CD4-positive, alpha-beta T cell (primary cell): ENCODE results near the gene SH3RF1. TPM values are rescaled to one million over a fixed set of nuclear protein-coding genes. Genes with fewer than 3 reads are reported as not detected.

ENCODE experiments used
- ATAC-seq: fragments of 200-7000 bp; cut with Tn5 transposase; one replicate; pipeline ENCODE4 v1.10.0; 2022; ENCODE audit warnings: mild to moderate bottlenecking; ENCODE audit not compliant: poor library complexity
- CTCF ChIA-PET: fragments of 350-600 bp; sonication (Branson Sonifier 250); formaldehyde crosslinking; loops from one replicate; lab custom pipeline; 2021; ENCODE audit warnings: antibody characterized with exemption, inconsistent platforms; lab: Charles Lee
- POLR2A ChIA-PET: fragments of 350-600 bp; sonication (Branson Sonifier 250); formaldehyde crosslinking; loops from one replicate; lab custom pipeline; 2021; ENCODE audit warnings: antibody characterized with exemption, inconsistent platforms; lab: Charles Lee
- DNase-seq, 14 experiments: peaks; one replicate each; pipeline ENCODE4 v3.0.0-alpha.2; 2013 to 2020; ENCODE audit warnings: mixed read lengths in 2 of 14
- H3K27ac ChIP-seq, 2 donors: one replicate each; pipeline versions ENCODE4 v1.5.1 to v1.7.0; 2013; ENCODE audit warnings: low read length in 2 of 2, low read depth in 1 of 2, mild to moderate bottlenecking in 1 of 2
- H3K27me3 ChIP-seq, 2 experiments: 1 replicate in 1 of 2; 2 replicates in 1 of 2; pipeline versions ENCODE4 v1.6.1 to v1.7.0; 2013; ENCODE audit warnings: low read length in 2 of 2, control low read depth in 1 of 2, mild to moderate bottlenecking in 1 of 2, moderate library complexity in 1 of 2; ENCODE audit not compliant: insufficient read depth in 2 of 2, control insufficient read depth in 1 of 2
- H3K36me3 ChIP-seq: one replicate; pipeline ENCODE4 v1.6.1; 2013; ENCODE audit warnings: low read length, control low read depth; ENCODE audit not compliant: insufficient read depth
- H3K4me1 ChIP-seq: one replicate; pipeline ENCODE4 v1.6.1; 2013; ENCODE audit warnings: low read length, control low read depth; ENCODE audit not compliant: insufficient read depth
- H3K4me3 ChIP-seq: one replicate; pipeline ENCODE4 v1.5.1; 2013; ENCODE audit warnings: mild to moderate bottlenecking, low read length, moderate library complexity
- H3K9me3 ChIP-seq, 2 experiments: 1 replicate in 1 of 2; 2 replicates in 1 of 2; pipeline versions ENCODE4 v1.6.1 to v1.7.0; 2013; ENCODE audit warnings: low read length in 2 of 2, mild to moderate bottlenecking in 2 of 2, control low read depth in 1 of 2, moderate library complexity in 1 of 2; ENCODE audit not compliant: control insufficient read depth in 1 of 2, insufficient read depth in 1 of 2
- H3K27ac Mint-ChIP-seq: one replicate; pipeline ENCODE4 v1.8.0; 2020; ENCODE audit warnings: mixed read lengths
- H3K27me3 Mint-ChIP-seq: one replicate; pipeline ENCODE4 v1.8.0; 2021; ENCODE audit warnings: mixed read lengths
- H3K36me3 Mint-ChIP-seq: one replicate; pipeline ENCODE4 v1.8.0; 2021; ENCODE audit warnings: low read depth, mixed read lengths
- H3K4me1 Mint-ChIP-seq: one replicate; pipeline ENCODE4 v1.8.0; 2021; ENCODE audit warnings: low read depth, mixed read lengths
- H3K4me3 Mint-ChIP-seq: one replicate; pipeline ENCODE4 v1.8.0; 2020; ENCODE audit warnings: mild to moderate bottlenecking, mixed read lengths
- H3K9me3 Mint-ChIP-seq: one replicate; pipeline ENCODE4 v1.8.0; 2020; ENCODE audit warnings: mixed read lengths
- intact Hi-C, 2 experiments: fragments of 100-400 bp; cut with DNase I in 1 of 2; cut with micrococcal nuclease in 1 of 2; formaldehyde crosslinking; loops; one replicate each; pipeline versions ENCODE4 v1.15.1 to v1.9.0; 2023 to 2025; cut with DNase I, micrococcal nuclease
- total RNA-seq, 174 experiments: library from RNA in 2 of 174; stranded (reverse) in 2 of 174; gene quantifications; one replicate each; pipeline ENCODE4 v1.2.3 and lab custom pipeline; 2021 to 2026
- TF ChIP-seq, protein P1 (sequence below): fragments of 200-600 bp; IDR thresholded peaks from one replicate; pipeline ENCODE4 v1.8.0; 2022; ENCODE audit warnings: antibody characterized with exemption, mild to moderate bottlenecking

The SH3RF1 gene
- total RNA-seq, 2 experiments from 2014 or later: 0.25 TPM; not detected in 1

DNA sequence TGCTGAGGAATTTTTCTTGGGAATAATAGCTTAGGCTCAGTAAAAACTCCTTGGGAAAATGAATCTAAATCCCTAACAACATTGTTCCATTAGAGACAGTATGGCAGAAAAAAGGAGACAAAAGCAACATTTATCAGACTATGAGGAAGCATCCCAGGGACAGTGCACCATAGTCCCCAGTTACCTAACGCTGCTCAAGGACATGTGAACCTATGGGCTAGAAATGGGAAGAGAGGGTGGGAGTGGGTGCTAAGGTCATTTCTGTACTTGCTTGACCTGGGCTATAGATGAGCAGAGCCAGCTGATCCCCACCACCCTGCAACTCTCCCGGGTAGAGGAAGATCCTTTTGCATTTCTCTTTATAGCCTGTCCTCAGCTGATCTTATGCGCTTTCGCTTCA is 162.5 kb downstream of the SH3RF1 start:
- Mint-ChIP-seq H3K27ac (no peak overlapping the region), H3K36me3 (no peaks in the 10 kb centered on the region), H3K27me3 (no peaks in the 10 kb centered on the region), H3K9me3 (no peaks in the 10 kb centered on the region), H3K4me1 (no peaks in the 10 kb centered on the region), H3K4me3 (no peak overlapping the region)
- Histone ChIP-seq H3K27me3 (no peaks in the 10 kb centered on the region), H3K36me3 (no peaks in the 10 kb centered on the region), H3K4me3 (no peak overlapping the region), H3K9me3 (no peaks in the 10 kb centered on the region), H3K27ac (no peak overlapping the region), H3K4me1 (no peaks in the 10 kb centered on the region)
- ChIA-PET CTCF (no interaction called here), POLR2A (no interaction called here)
- intact Hi-C loops: no loop called here
- ATAC-seq (no peak), DNase-seq (no peak)
- TF ChIP-seq, protein P1, sequence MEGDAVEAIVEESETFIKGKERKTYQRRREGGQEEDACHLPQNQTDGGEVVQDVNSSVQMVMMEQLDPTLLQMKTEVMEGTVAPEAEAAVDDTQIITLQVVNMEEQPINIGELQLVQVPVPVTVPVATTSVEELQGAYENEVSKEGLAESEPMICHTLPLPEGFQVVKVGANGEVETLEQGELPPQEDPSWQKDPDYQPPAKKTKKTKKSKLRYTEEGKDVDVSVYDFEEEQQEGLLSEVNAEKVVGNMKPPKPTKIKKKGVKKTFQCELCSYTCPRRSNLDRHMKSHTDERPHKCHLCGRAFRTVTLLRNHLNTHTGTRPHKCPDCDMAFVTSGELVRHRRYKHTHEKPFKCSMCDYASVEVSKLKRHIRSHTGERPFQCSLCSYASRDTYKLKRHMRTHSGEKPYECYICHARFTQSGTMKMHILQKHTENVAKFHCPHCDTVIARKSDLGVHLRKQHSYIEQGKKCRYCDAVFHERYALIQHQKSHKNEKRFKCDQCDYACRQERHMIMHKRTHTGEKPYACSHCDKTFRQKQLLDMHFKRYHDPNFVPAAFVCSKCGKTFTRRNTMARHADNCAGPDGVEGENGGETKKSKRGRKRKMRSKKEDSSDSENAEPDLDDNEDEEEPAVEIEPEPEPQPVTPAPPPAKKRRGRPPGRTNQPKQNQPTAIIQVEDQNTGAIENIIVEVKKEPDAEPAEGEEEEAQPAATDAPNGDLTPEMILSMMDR: no peak

DNA sequence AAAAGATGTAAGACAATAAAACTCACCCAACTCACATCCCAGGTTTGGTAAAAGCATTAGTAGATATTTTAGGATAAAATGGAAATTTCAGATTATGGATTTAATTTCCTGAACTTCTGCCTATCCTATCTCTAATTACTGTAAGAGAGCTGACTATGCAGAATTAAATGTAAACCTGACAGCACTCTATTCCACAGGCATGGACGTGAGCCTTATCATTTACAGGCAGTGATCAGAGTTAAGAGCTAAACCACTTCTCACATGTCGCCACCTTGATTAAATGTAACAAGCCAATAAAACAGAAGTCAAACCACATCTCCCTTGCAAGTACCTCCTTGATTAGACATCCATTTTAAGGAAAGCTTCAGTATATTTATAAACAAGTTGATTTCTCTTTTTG is 163.2 kb downstream of the SH3RF1 start:
- H3K36me3 ChIP-seq: no peaks in the 10 kb centered on the region
- Mint-ChIP-seq H3K4me3 (no peak overlapping the region), H3K36me3 (no peaks in the 10 kb centered on the region), H3K4me1 (no peaks in the 10 kb centered on the region), H3K27me3 (no peaks in the 10 kb centered on the region), H3K27ac (no peak overlapping the region), H3K9me3 (no peaks in the 10 kb centered on the region)
- DNase-seq (no peak), ATAC-seq (no peak)
- no peak overlapping the region for H3K27ac ChIP-seq
- H3K4me3 ChIP-seq: no peak overlapping the region
- TF ChIP-seq, protein P1: no peak
- H3K4me1 ChIP-seq: no peaks in the 10 kb centered on the region
- POLR2A ChIA-PET: no interaction called here
- no peaks in the 10 kb centered on the region for H3K27me3 ChIP-seq
- intact Hi-C loops: no loop called here
- CTCF ChIA-PET: no interaction called here
- no peaks in the 10 kb centered on the region for H3K9me3 ChIP-seq

DNA sequence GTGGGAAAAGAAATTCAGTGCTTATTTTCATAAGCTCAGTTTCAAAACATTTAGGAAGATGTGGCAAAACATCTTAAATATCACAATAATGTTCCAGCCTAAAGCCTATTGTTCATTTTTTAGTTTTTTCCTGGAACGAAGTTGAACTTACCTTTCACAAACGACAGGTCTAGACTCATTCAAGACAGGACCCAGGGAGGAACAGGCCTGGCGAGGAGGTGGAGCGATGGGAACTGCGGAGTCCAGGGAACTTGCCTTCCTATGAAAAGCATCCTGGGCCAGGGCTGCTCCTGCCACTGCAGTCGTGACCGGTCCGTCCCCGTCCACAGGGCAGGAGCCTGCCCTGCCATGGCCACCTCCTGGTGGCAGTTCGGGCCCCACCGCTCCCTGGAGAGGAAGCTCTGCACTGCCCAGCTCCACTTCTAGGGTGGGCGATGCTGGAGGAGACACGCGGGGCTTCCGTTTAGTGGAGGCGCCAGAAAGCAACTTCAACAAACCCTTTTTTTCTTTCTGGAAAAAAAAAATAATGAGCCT is 164.0 kb downstream of the SH3RF1 start:
- Histone ChIP-seq H3K36me3 (no peaks in the 10 kb centered on the region), H3K9me3 (no peaks in the 10 kb centered on the region), H3K4me1 (no peaks in the 10 kb centered on the region), H3K4me3 (no peak overlapping the region), H3K27me3 (no peaks in the 10 kb centered on the region), H3K27ac (no peak overlapping the region)
- Mint-ChIP-seq H3K4me1 (no peaks in the 10 kb centered on the region), H3K36me3 (no peaks in the 10 kb centered on the region), H3K27me3 (no peaks in the 10 kb centered on the region), H3K9me3 (no peaks in the 10 kb centered on the region), H3K4me3 (no peak overlapping the region), H3K27ac (no peak overlapping the region)
- intact Hi-C loops: no loop called here
- CTCF ChIA-PET: interaction anchor here (0.7 kb wide), 1 partner anchor 17 kb away, joined by 3 read pairs; no protein-coding TSS in a partner anchor
- POLR2A ChIA-PET: no interaction called here
- TF ChIP-seq, protein P1: no peak
- DNase-seq (no peak), ATAC-seq (no peak)
